Tibial nerve (tissue), 4 donors: ENCODE measurements around the gene PTPN14. TPM values are rescaled to one million over a fixed set of nuclear protein-coding genes. Genes with fewer than 3 reads are reported as not detected.

Source experiments
- DNase-seq, 2 donors: peaks; one replicate each; pipeline ENCODE4 v3.0.0-alpha.2; 2019; ENCODE audit warnings: low spot score in 2 of 2
- H3K27ac ChIP-seq, 4 donors: fragments of 200-600 bp; sonication (generic) in 3 of 4; one replicate each; pipeline ENCODE4 v1.5.1; 2017 to 2019; ENCODE audit warnings: mild to moderate bottlenecking in 1 of 4
- H3K27me3 ChIP-seq, 2 donors: fragments of 200-600 bp; sonication (generic) in 1 of 2; one replicate each; pipeline versions ENCODE4 v1.5.1 to v1.6.0; 2017 to 2019
- H3K36me3 ChIP-seq, 3 donors: fragments of 200-600 bp; sonication (generic); one replicate each; pipeline ENCODE4 v1.5.1; 2018 to 2019
- H3K4me1 ChIP-seq, 4 donors: fragments of 200-600 bp; sonication (generic) in 3 of 4; one replicate each; pipeline ENCODE4 v1.5.1; 2017 to 2019
- H3K4me3 ChIP-seq, 4 donors: fragments of 200-600 bp; sonication (generic) in 3 of 4; one replicate each; pipeline ENCODE4 v1.5.1; 2017 to 2019; ENCODE audit warnings: mild to moderate bottlenecking in 1 of 4, moderate library complexity in 1 of 4
- H3K9me3 ChIP-seq, 4 donors: fragments of 200-600 bp; sonication (generic) in 3 of 4; one replicate each; pipeline ENCODE4 v1.5.1; 2017 to 2019
- CTCF ChIP-seq, 5 experiments: fragments of 200-600 bp in 3 of 5; fragments of 450-650 bp in 2 of 5; sonication (generic) in 3 of 5; IDR thresholded peaks; one replicate each; pipeline ENCODE4 v1.5.1; 2016 to 2019; ENCODE audit warnings: antibody characterized with exemption in 5 of 5, mild to moderate bottlenecking in 3 of 5, moderate library complexity in 2 of 5
- EP300 ChIP-seq, 2 donors: sonication (generic); formaldehyde crosslinking; IDR thresholded peaks; one replicate each; pipeline ENCODE4 v1.6.1; 2017; ENCODE audit warnings: antibody characterized with exemption in 2 of 2, mild to moderate bottlenecking in 1 of 2
- POLR2A ChIP-seq, 2 donors: fragments of 450-650 bp; IDR thresholded peaks; one replicate each; pipeline ENCODE4 v1.6.1; 2017; ENCODE audit warnings: antibody characterized with exemption in 2 of 2, mild to moderate bottlenecking in 2 of 2, moderate library complexity in 2 of 2
- WGBS, 2 donors: methylation state at CpG; one replicate each; pipeline ENCODE4 v1.1.5; 2018; 5-methylcytosine and 5-hydroxymethylcytosine counted together
- total RNA-seq, 4 donors: library from RNA; depleted of rRNA; stranded (reverse); fragments of >200 nt; gene quantifications; one replicate each; pipeline ENCODE4 v1.1.0, GENCODE V29; 2016

Gene PTPN14
- total RNA-seq, 4 donors from 2014 or later: 25.8 to 47.4 (median 38.2) TPM

- Histone ChIP-seq H3K36me3 (no peaks in the 10 kb centered on the region), H3K4me1 (peaks cover 0 to 29% (median 4%) of the 10 kb centered on the region in 4 donors), H3K27ac (peak overlapping the region in 2 of 4 donors; percentile 0 to 42), H3K27me3 (no peaks in the 10 kb centered on the region), H3K9me3 (no peaks in the 10 kb centered on the region), H3K4me3 (no peak overlapping the region)
- no peak for TF ChIP-seq EP300 (IDR thresholded peaks at IDR 0.05)
- TF ChIP-seq POLR2A (IDR thresholded peaks at IDR 0.05): no peak
- TF ChIP-seq CTCF (IDR thresholded peaks at IDR 0.05): no peak
- no peak for DNase-seq
- 54 to 64% methylated on average over 3 of the region's 3 CpGs for WGBS, 2 donors
Observed at GRCh38 chr1:214466403-214467077, 84.9 kb downstream of the PTPN14 start.

- TF ChIP-seq POLR2A (IDR thresholded peaks at IDR 0.05) (no peak), EP300 (IDR thresholded peaks at IDR 0.05) (no peak), CTCF (IDR thresholded peaks at IDR 0.05) (no peak)
- Histone ChIP-seq H3K4me3 (no peak overlapping the region), H3K36me3 (no peaks in the 10 kb centered on the region), H3K9me3 (no peaks in the 10 kb centered on the region), H3K4me1 (peaks cover 0 to 29% (median 4%) of the 10 kb centered on the region in 4 donors), H3K27ac (peak overlapping the region in 2 of 4 donors; percentile 27 to 70), H3K27me3 (no peaks in the 10 kb centered on the region)
- DNase-seq: no peak
- WGBS, 2 donors: 77 to 81% methylated on average over 30 of the region's 30 CpGs
Observed at GRCh38 chr1:214464445-214465287, 86.7 kb downstream of the PTPN14 start.

GRCh38 chr1:214463596-214463995 is 87.8 kb downstream of the PTPN14 start:
- WGBS, 2 donors: 27 to 44% methylated on average over 2 of the region's 2 CpGs
- no peak for TF ChIP-seq POLR2A (IDR thresholded peaks at IDR 0.05)
- no peak for TF ChIP-seq CTCF (IDR thresholded peaks at IDR 0.05)
- no peak for DNase-seq
- H3K27ac ChIP-seq: peak overlapping the region in 2 of 4 donors; percentile 27 to 70
- no peaks in the 10 kb centered on the region for H3K36me3 ChIP-seq
- H3K9me3 ChIP-seq: no peaks in the 10 kb centered on the region
- no peak overlapping the region for H3K4me3 ChIP-seq
- peaks cover 0 to 29% (median 4%) of the 10 kb centered on the region in 4 donors for H3K4me1 ChIP-seq
- H3K27me3 ChIP-seq: no peaks in the 10 kb centered on the region

- no peaks in the 10 kb centered on the region for H3K27me3 ChIP-seq
- no peaks in the 10 kb centered on the region for H3K36me3 ChIP-seq
- H3K27ac ChIP-seq: no peak overlapping the region
- 95 to 96% methylated on average over 2 of the region's 2 CpGs for WGBS, 2 donors
- no peak for DNase-seq
- no peaks in the 10 kb centered on the region for H3K9me3 ChIP-seq
- H3K4me3 ChIP-seq: no peak overlapping the region
- no peak for TF ChIP-seq POLR2A (IDR thresholded peaks at IDR 0.05)
- no peak for TF ChIP-seq EP300 (IDR thresholded peaks at IDR 0.05)
- no peak for TF ChIP-seq CTCF (IDR thresholded peaks at IDR 0.05)
- peaks cover 0 to 28% (median 4%) of the 10 kb centered on the region in 4 donors for H3K4me1 ChIP-seq
Observed at GRCh38 chr1:214462882-214463281, 88.5 kb downstream of the PTPN14 start.

GRCh38 chr1:214461305-214461704 is 90.1 kb downstream of the PTPN14 start:
- no peak for TF ChIP-seq CTCF (IDR thresholded peaks at IDR 0.05)
- TF ChIP-seq POLR2A (IDR thresholded peaks at IDR 0.05): no peak
- no peak for TF ChIP-seq EP300 (IDR thresholded peaks at IDR 0.05)
- Histone ChIP-seq H3K4me1 (peaks cover 0 to 13% (median 2%) of the 10 kb centered on the region in 4 donors), H3K27ac (no peak overlapping the region), H3K27me3 (no peaks in the 10 kb centered on the region), H3K36me3 (no peaks in the 10 kb centered on the region), H3K4me3 (no peak overlapping the region), H3K9me3 (no peaks in the 10 kb centered on the region)
- 96 to 99% methylated on average over 4 of the region's 4 CpGs for WGBS, 2 donors
- no peak for DNase-seq
